ENCODE results near the gene OR6K2.
"Not testable (repeated sequence)": the region's sequence is repeated elsewhere in the genome, so short reads cannot be mapped to it uniquely, and the experiment has no call there.

OR6K2 gene, protein sequence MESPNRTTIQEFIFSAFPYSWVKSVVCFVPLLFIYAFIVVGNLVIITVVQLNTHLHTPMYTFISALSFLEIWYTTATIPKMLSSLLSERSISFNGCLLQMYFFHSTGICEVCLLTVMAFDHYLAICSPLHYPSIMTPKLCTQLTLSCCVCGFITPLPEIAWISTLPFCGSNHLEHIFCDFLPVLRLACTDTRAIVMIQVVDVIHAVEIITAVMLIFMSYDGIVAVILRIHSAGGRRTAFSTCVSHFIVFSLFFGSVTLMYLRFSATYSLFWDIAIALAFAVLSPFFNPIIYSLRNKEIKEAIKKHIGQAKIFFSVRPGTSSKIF

DNA sequence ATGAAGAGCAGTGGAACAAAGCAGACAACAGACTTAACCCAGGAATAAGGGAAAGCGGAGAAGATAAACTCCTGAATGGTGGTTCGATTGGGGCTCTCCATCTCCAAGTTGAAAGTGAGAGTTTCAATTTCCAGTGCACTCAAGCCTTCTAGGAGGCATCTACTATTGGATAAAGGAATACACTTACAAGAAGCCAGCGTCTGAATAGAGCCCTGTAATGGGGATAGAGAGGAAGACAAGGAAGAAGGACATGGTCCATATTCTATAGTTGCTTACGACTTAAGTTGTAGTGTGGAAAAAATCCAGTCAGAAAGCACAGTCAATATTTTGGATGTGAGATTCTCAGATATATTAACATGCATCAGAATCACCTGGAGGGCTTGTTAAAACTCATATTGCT lies at the start of gene OR6K2:
TSS of gene OR6K2 (minus strand) at position 101 of the 400 bp plus-strand sequence. CDS start at position 101, 0 bp downstream.
- no peak for DNase-seq

DNA sequence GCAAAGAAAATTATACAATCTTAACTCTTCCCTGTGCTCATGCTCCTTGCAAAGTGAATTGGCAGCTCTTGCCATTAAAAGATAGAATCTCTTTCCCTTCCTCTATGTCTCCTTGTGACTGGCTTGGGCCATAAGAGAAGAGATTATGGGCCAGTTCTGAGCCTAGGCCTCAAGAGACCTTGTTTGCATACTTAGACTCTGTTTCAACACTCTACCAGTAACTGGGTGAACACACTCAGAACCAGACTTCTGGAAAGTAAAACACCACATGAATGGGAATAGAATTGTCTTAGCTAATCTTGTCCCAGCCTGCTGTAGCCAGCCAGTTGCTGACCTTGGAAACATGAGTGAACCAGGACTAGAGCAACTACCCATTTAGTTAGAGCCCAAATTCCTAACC lies 35.4 kb upstream of the OR6K2 start:
- no peak for DNase-seq

DNA sequence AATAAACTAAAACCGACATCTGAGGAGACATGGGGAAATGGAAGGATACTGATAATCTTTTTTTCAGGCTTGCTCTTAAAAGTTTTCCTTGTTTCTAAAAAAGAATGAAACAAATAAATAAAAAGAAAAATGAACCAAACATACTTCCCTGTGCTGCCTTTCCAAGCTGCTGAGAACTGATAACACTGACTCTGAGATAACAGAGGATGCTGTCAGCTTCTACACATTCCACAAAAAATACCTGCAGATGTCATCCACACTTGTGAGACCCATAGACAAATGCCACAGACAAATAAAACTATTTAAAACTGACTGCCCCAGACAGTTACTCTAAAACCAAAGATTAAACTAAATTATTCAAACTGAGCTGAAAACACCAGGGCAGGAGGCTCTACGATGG lies 32.1 kb upstream of the OR6K2 start:
- no peak for DNase-seq

DNA sequence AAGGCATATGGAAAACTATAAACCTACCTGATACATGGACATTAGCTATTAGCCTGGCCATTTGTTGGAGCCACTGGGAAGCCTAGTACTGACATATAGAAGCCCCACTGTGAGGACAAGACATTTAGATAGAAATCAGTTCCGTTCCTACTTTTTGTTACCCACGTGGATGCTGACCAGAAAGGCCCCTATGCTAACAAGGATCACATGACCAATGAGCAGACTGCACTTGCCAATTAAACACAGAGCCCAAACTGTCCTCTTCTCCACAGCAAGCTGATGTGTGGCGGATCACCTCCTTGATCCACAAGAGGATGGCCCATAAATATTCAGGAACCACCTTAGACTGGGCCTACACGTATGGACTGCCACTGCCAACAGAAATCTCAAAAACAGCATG lies 31.3 kb upstream of the OR6K2 start:
- DNase-seq: no peak

DNA sequence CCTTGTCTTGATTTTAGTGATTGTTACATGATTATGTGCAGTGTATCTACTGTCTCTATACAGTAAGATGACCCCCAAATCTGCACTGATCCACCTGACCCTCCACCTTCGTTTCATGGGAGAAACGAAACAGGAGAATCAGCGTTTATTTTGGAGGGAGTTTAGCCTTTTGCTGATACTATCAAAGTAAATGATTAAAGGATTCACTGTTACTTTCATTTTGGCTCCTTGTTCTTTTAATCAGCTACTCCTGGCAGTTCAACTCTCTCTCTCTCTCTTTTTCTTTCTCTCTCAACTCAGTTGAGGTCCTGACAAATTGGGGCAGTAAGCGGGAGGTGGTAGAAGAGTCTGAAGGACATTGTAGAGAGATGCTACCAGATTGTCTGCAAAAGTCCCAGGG lies 30.0 kb upstream of the OR6K2 start:
- DNase-seq: no peak

DNA sequence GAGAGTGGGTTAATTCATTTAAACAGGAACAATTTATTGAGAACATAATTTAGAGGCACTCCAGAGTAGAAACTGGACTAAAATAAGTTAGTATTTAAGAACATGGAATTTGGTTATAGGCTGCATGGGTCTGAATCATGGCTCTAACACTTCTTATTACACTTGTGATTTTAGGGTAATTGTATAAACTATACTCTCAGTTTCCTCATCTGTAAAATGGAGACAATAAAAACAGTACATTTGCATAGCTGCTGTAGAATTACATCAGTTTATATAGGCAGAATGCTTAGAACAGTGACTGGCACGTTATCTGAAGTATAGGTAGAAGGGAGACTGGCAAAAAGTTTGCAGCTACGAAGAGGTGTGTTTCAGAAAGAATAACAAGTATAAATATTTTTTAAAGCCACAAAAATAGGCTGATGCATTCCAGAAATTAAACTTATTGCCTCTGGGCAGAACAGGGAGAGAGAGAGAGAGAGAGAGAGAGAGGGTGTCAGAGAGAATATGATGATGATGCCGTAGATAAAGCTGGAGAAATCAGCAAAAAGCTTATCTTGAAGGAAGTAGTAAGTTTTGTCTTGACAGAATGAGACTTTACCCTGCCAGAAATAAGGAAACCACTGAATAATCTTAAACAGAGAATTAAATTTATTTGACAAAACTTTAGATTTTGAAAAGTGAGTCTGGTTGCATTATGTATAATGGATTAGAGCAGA lies 28.2 kb upstream of the OR6K2 start:
- DNase-seq: no peak

DNA sequence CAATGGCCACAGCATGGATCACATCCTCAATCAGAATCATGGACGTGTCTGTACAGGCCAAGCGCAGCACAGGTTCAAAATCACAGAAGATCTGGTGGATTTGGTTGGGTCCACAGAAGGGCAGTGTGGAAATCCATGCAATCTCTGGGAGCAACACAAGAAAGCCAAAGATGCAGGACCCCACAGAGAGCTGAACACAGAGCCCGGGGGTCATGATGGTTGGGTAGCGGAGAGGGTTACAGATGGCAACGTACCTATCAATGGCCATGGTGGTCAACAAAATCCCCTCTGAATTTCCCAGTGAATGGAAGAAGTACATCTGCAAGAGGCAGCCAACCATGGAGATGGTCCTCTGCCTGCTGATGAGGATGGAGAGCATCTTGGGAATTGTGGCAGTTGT lies 24.0 kb upstream of the OR6K2 start:
- no peak for DNase-seq

DNA sequence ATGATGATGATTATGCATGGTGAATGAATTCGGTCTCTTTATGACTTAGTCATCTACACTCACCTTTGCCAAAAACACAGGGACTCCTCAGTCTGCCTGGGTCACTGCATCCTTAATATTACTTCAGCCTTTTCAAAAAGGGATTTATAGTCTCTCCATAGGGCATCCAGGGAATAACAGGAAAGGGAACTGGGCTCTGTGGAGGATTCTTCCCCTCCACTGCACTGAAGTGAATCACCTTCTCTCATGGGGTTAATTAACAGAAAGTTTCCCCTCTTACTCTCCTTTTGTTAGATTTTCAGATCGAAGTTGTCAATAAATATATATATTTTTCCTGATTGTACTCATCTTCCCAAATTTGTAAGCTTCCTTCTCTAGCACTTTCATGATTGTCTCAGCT lies 20.2 kb upstream of the OR6K2 start, which contains the start of gene OR6K3:
TSS of gene OR6K3 (minus strand) at position 101 of the 400 bp plus-strand sequence. CDS start 2,605 bp downstream, outside the sequence.
- DNase-seq: no peak

DNA sequence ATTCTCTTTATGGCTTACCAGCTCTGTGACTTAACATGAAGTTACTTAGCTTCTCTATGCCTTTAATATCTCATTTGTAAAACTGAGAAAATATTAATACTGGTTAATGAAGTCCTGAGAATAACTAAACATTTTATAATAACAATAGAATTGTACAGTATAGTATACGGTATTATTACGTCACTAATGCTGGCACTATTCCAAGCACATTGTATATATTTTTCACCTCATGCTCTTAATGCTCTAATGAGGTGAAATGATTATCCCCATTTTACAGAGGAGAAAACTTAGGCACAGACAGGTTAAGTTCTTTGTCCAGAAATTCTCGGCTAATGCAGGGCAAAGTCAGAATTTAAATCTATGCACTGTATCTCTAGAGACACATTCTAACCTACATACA lies 19.2 kb upstream of the OR6K2 start:
- DNase-seq: no peak

DNA sequence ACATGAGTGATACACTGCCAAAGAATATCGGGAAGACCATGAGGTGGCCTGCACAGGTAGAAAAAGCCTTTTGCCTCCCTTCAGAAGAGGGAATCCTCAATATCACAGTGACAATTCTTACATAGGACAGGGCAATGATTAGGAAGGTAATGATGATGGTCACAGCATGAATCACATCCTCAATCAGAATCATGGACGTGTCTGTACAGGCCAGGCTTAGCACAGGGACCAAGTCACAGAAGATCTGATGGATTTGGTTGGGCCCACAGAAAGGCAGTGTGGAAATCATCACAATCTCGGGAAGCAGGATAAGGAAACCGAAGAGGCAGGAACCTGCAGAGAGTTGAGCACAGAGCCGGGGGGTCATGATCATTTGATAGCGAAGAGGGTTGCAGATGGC lies 16.9 kb upstream of the OR6K2 start:
- DNase-seq: no peak

DNA sequence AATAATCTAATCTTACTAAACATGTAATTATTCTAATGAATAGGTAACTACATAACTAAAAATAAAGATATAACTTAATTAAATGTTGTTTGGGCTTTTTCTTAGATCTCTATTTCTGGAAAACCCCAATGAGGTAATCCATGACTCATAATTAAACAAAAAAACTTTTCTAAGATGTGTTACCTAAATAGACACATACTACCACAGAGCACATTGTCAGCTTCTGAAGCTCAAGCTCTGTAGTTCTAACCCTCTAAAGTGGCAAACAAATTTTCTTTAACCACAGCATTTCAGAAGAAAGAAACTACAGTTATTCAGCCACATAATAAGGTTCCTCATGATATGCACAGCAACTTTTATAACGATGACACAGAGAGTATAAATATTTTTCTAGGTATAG lies 15.9 kb upstream of the OR6K2 start:
- DNase-seq: no peak

DNA sequence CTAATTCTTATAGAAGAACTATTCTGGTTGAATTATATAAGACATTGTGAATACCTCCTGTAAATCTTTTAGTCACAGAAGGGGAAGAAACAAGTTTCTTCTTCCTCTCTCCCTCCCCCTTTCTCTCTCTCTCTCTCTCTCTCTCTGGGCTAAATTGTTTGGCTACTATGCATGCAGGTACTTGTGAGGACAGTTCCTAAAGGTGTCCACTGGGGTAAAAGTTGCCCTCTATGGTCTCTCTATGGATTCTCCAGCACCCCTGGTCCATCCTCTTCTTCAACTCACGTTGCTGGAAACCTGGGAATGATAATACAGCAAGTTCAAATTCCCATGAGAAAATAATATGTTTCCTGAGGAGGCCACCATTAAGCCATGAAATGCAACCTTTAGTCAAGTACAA lies 14.3 kb upstream of the OR6K2 start:
- DNase-seq: no peak

DNA sequence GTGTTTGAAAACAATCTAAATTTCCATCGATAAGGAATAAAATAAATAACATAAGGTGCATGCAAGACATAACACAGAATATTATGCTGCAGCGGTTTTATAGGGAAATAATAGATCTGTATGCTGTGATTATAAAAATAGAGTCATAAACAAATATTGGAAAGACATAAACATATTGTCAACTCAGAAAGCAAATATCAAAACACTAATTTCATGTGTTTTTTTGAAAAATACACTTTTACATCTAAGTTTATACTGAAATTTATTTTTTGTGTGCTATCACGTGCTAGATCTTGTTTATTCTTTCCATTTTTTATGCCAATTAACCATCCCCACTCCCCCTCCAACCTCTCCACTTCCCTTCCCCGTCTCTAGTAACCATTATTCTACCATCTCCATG lies 10.6 kb upstream of the OR6K2 start:
- DNase-seq: no peak

DNA sequence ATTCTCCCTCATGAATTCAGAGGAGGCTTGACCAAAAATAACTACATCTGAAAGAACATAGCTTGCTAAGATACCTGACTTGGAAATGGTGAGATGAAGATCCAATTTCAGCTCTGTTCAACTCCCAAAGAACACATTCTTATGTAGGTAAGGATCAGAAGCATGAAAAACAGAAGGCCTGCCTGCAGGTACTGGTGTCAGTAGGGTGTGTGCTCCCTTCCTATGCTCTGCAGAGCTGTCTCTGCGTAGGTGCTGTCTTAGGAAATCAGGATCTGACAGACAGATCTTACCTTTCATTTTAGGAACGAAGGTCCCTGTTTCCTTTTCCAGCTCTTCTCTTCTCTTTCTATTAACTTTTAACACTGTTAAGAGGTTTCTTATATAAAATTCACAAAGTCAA lies 5.6 kb upstream of the OR6K2 start:
- no peak for DNase-seq

DNA sequence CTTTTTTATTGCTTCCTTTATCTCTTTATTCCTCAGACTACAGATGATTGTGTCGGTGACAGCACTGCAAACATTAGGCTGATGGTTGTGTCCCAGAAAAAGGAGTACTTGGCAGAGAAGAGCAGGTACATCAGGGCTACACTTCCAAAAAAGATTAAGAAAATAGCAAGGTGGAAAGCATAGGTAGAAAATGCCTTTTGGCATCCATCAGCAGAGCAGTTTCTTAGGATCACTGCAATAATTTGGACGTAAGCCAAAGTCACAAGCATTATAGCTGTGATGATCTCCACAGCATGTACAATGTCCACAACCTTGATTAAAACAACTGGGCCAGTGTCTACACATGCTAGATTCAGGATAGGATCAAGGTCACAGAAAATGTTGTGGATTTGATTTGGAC lies 5.9 kb downstream of the OR6K2 start:
- DNase-seq: no peak

DNA sequence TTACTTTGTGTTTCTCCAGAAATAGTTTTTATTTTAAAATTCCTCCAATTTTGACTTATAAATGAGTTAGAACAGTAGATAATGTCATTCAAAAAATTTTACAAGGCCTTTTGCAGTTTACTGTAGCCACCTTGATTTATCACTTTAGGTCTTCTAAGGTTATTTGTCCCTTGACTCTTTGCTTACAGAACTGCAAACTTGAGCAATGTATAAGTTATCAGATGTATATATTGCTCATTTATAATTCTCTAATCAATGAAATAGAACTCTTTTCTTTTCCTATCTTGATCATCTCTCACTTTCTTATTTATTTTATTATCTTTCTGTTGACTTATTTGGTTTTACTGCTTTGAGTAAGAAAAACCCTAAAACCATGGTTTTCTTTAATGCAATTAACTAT lies 8.1 kb downstream of the OR6K2 start:
- no peak for DNase-seq

DNA sequence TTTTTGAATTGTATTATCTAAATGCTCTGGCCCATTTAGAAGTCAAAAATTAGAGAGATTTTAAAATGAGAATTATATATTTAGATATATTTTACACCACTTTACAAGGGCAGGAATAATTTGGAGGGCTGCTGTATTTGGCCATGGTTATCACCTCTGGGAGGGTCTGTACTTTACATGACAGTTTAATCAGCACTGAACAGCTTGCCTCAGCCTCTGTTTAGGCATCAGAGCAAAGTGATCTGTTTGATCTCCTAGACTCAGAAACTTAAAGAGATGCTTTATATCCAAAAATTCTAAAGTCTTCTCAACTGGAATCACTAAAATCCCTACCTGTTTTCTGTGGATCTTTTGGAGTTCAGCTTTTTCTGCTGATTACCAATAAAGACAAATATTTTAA lies 8.5 kb downstream of the OR6K2 start:
- DNase-seq: no peak

DNA sequence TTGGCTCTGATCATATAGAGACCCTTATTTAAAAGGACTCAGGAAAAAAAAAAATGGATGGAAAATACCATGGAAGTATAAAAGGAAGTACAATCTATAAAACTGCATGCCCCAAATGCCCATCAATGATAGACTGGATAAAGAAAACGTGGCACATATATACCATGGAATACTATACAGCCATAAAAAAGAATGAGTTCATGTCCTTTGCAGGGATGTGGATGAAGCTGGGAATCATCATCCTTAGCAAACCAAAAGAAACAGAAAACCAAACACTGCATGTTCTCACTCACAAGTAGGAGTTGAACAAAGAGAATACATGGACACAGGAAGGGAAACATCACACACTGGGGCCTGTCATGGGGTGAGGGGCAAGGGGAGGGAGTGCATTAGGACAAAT lies 9.3 kb downstream of the OR6K2 start:
- not testable (repeated sequence) for DNase-seq

DNA sequence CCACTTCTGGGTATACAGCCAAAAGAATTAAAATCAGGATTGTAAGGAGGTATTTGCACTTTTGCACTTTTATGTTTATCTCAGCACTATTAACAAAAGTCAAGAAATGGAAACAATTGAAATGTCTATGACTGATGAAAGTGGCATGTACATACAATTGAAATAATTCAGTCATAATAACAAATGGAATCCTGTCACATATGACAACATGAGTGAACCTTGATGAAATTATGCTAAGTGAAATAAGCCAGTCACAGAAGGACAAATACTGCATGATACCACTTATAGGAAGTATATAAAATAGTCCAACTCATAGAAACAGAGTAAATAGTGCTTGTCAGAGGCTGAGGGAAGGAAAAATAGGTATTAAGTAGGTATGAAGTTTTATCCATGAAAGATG lies 10.6 kb downstream of the OR6K2 start:
- DNase-seq: no peak

DNA sequence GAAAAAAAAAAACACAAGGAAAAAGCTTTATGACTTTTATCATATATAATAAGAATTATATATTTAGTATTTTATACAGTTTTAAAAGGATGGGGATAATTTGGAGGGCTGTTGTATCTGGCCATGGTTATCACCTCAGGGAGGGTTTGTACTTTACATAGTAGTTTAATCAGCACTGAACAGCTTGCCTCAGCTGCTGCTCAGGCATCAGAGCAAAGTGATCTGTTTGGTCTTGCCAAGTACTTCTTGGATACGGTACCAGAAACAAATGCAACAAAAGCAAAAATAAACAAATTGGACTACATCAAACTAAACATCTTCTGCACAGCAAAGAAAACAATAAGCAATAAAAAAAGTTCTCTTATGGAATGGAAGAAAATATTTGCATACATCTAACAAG lies 11.3 kb downstream of the OR6K2 start:
- DNase-seq: no peak

DNA sequence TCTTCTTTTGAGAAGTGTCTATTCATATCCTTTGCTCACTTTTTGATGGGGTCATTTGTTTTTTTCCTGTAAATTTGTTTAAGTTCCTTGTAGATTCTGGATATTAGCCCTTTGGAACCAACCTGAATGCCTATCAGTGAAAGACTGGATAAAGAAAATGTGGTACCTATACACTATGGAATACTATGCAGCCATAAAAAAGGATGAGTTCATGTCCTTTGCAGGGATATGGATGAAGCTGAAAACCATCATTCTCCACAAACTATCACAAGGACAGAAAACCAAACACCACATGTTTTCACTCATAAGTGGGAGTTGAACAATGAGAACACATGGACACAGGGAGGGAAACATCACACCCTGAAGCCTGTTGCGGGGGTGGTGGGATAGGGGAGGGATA lies 12.1 kb downstream of the OR6K2 start:
- DNase-seq: not testable (repeated sequence)

DNA sequence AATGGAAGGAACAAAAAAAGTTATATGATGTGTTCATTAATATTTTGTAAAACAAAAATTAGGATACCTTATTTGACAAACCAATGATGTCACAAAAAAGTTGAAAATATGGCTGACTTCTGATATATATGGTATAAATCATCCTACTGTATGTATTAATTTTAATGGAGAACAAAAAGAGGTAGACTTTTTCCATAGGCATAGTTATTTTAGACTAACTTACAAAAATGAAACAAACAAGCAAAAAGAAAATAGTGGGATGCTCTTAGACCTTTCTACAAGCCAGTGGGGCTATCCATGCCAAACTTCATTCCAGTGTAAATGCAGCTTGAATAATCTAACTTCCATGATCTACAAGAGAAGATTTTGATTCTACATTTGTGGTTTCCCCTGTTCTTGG lies 13.4 kb downstream of the OR6K2 start:
- no peak for DNase-seq

DNA sequence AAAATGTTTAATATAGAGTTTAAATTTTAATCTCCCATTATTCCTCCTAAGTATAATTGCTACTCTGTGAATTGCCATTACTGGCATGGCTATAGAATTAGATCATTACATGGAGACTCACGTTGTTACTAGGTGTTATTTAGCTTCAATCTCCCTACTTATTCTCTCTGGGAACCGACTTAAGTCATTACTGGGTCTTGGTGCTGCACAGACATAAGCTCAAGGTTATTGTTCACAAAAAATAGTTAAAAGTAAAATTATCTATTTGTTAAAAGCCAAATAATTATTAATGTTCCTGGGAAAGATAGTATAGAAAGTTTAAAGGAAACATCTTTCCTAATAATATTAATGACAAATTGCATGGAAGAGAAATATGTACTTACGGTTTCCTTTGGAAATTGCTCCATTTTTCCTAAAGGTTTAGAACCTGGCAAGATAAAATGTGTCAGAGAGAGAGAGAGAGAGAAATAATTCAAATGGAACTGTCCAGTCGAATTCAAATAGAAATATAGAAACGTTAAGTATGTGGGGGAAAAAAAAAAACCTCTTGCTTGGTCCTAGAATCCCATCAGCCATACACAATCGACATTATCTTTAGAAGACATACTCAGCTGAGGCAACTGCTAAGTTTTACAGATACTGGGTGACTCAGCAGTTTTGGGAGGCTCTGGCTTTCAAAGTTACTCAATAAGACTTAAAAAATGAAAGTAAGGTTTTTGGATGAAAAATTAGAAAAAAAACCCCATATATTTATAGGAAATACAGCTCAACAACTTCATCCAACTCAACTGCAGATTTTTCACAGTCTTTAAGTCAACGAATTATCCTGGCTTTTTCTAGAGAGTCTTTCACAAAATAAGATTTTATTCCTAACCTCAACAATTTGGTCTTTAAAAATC lies 14.1 kb downstream of the OR6K2 start, which contains the start of gene SPTA1:
TSS of gene SPTA1 (minus strand) at position 605 of the 899 bp plus-strand sequence. CDS start at position 407, 198 bp downstream.
- DNase-seq: no peak
